Astrocyte of the spinal cord (primary cell): ENCODE measurements around the gene ATAD2B.
A peak's percentile ranks its signal among the peaks of the same experiment; 100 is the strongest.

Source experiments
- DNase-seq: peaks from one replicate; pipeline ENCODE4 v3.0.0; 2011; ENCODE audit warnings: low read depth, low spot score
- H3K4me3 ChIP-seq: 2 replicates; pipeline ENCODE4 v1.5.1; 2011; ENCODE audit warnings: low read depth, mild to moderate bottlenecking, low read length, moderate library complexity
- in situ Hi-C: cut with HindIII; loops from 2 replicates; pipeline ENCODE4 v1.10.0; 2017; ENCODE audit warnings: low sequenced_read_pairs
- TF ChIP-seq, protein P1 (sequence below): IDR thresholded peaks from 2 replicates; pipeline ENCODE4 v1.5.1; 2012; ENCODE audit warnings: low read depth, mild to moderate bottlenecking, low read length, inconsistent platforms

Gene ATAD2B

DNA sequence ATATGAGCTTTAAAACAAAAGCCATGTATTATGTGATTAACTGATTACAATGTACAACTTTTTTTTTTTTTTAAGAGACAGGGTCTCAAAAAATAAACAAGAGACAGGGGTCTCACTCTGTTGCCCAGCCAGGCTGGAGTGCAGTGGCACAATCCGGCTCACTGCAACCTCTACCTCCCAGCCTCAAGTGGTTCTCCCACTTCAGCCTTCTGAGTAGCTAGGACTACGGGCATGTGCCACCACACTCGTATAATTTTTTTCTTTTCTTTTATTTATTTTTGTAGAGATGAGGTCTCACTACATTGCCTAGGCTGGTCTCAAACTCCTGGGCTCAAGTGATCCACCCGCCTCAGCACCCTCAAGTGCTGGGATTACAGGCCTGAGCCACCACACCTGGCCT, 103.1 kb downstream of the ATAD2B start:
- TF ChIP-seq, protein P1, sequence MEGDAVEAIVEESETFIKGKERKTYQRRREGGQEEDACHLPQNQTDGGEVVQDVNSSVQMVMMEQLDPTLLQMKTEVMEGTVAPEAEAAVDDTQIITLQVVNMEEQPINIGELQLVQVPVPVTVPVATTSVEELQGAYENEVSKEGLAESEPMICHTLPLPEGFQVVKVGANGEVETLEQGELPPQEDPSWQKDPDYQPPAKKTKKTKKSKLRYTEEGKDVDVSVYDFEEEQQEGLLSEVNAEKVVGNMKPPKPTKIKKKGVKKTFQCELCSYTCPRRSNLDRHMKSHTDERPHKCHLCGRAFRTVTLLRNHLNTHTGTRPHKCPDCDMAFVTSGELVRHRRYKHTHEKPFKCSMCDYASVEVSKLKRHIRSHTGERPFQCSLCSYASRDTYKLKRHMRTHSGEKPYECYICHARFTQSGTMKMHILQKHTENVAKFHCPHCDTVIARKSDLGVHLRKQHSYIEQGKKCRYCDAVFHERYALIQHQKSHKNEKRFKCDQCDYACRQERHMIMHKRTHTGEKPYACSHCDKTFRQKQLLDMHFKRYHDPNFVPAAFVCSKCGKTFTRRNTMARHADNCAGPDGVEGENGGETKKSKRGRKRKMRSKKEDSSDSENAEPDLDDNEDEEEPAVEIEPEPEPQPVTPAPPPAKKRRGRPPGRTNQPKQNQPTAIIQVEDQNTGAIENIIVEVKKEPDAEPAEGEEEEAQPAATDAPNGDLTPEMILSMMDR: no peak
- in situ Hi-C loops: no loop called here
- DNase-seq: no peak
- no peak overlapping the region for H3K4me3 ChIP-seq

DNA sequence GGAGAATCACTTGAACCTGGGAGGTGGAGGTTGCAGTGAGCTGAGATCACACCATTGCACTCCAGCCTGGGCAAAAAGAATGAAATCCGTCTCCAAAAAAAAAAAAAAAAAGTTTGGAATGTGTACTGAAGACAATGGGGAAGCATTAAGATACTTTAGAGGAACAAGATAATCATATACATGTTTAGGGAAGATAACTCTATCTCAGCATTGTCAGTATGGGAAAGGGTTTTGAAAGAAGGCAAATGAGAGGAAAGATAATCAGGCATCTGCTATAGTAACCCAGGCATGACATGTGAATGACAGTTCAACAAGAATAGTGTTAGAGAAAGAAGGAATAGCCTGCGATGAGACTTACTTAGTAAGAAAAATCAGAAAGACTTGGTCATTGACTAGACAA, 112.0 kb downstream of the ATAD2B start:
- H3K4me3 ChIP-seq: no peak overlapping the region
- in situ Hi-C loops: no loop called here
- TF ChIP-seq, protein P1: no peak
- DNase-seq: no peak

DNA sequence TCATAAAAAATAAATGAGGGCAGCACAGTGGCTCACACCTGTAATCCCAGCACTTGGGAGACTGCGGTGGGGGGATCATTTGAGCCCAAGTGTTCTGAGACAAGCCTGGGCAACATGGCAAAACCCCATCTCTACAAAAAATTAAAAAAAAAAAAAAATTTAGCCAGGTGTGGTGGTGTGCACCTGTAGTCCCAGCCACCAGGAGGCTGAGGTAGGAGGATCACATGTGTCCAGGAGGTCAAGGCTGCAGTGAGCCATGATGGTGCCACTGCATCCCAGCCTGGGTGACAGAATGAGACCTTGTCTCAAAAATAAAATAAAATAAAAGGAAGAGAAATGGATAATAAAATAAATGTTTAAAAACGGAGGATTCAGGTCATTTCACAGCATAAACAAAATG, 113.5 kb downstream of the ATAD2B start:
- in situ Hi-C loops: no loop called here
- TF ChIP-seq, protein P1: no peak
- H3K4me3 ChIP-seq: no peak overlapping the region
- DNase-seq: no peak

DNA sequence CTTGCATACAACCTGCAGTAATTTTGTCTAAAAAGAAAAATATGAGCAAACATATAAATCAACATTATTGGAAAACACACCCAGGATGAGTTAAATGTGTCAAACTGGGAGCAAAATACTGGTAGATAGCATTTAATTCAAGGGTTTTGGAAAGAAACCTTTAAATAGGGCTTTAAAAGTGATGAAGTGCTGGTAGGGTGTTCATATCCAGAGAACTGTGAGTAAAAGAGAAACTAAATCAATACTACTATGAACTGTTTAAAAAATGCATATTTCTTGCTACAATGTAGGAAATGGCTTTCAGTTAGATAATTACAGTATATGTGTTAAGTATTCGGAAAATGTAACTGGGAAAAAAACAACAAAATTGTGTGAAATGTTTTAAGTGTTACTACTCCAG, 117.8 kb downstream of the ATAD2B start:
- no peak overlapping the region for H3K4me3 ChIP-seq
- TF ChIP-seq, protein P1: no peak
- DNase-seq: no peak
- in situ Hi-C loops: no loop called here

DNA sequence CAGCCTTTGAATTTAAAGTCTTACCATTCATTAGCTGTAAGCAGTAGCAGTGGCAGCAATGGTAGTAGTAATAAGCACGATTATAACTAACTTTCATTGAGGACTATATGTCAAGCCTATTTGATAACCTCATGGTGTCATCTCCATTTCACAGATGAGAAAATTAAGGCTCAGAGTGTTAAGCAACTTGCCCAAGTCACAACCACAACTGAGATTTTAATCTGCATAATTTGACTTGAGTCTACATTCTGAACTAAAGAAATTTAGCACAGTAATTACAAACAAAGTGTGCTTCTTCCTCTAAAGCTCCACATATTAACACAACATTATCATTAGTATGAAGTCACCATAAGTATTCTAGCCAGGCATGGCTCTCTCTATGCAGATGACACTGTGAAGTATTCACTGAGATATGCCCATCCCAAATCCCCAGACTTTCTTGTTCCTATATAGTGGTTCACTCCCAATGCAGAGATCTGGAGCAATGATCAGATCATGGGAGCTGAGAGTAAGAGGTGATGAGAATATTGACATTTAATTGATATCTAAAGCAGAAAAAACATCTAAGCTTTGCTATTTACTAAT, 120.2 kb downstream of the ATAD2B start:
- in situ Hi-C loops: no loop called here
- H3K4me3 ChIP-seq: no peak overlapping the region
- DNase-seq: no peak
- TF ChIP-seq, protein P1: no peak

DNA sequence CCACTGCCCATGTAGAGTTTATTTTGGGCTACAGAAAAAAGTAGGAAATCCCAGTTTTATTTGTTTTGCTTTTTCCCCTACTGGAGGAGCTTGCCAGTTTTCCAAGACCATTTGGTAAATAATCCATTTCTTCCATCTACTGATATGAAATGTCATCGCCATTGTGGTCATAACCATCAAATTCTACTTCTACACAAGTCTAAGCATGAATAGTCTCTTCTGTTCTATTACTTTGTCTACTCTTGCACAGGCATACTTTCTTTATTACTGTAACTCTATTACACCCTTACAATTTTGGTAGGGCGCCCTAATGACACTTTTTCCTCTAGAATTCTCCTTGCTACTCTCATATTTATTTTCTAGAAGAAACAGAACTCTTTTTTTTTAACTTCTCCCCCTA, 120.7 kb downstream of the ATAD2B start:
- in situ Hi-C loops: no loop called here
- H3K4me3 ChIP-seq: no peak overlapping the region
- TF ChIP-seq, protein P1: no peak
- no peak for DNase-seq

DNA sequence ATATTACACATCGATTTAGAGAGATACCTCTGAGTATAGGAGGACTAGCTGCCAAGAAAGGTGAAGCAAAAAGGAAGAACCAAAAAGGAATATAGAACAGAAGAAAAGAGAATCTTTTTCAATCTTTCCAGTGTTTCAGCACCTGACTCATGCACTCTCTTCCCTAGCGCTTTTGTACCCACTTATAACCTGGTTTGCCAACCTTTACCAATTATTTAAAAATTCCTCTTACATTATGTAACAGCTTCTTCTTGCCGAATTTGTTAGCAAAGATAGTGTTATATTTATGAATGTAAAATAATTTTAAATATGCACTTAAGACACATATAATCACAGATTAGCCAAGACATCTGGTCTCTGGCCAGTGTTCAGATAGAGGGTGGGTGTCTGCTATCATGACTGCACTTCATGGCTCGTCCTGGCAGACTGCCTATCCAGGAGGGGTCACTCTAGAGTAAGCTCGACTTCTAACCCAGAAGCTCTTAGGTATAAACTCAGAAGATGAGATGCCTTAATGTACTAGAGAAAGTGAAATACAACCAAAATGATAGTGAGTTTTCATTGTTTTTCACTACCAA, 122.9 kb downstream of the ATAD2B start:
- TF ChIP-seq, protein P1: peak; percentile 26
- peak; percentile 25 for DNase-seq
- in situ Hi-C loops: no loop called here
- no peak overlapping the region for H3K4me3 ChIP-seq
